Subcutaneous adipose tissue (tissue), 4 donors: ENCODE data around the gene SRSF5. TPM values are rescaled to one million over a fixed set of nuclear protein-coding genes. Genes with fewer than 3 reads are reported as not detected.

ENCODE experiments used
- total RNA-seq, 4 donors: library from RNA; depleted of rRNA; stranded (reverse); fragments of >200 nt; gene quantifications; one replicate each; pipeline ENCODE4 v1.1.0, GENCODE V29; 2016
- TF ChIP-seq, protein P1 (sequence below): fragments of 450-650 bp; IDR thresholded peaks from one replicate; pipeline ENCODE4 v1.5.1; 2016; ENCODE audit warnings: low read depth, mild to moderate bottlenecking, control low read depth, antibody characterized with exemption, moderate library complexity

The SRSF5 gene
- total RNA-seq, 4 donors from 2014 or later = 237 to 435 (median 371) TPM

GRCh38 chr14:69750495-69750894 lies 16.4 kb upstream of the SRSF5 start:
- TF ChIP-seq, protein P1, sequence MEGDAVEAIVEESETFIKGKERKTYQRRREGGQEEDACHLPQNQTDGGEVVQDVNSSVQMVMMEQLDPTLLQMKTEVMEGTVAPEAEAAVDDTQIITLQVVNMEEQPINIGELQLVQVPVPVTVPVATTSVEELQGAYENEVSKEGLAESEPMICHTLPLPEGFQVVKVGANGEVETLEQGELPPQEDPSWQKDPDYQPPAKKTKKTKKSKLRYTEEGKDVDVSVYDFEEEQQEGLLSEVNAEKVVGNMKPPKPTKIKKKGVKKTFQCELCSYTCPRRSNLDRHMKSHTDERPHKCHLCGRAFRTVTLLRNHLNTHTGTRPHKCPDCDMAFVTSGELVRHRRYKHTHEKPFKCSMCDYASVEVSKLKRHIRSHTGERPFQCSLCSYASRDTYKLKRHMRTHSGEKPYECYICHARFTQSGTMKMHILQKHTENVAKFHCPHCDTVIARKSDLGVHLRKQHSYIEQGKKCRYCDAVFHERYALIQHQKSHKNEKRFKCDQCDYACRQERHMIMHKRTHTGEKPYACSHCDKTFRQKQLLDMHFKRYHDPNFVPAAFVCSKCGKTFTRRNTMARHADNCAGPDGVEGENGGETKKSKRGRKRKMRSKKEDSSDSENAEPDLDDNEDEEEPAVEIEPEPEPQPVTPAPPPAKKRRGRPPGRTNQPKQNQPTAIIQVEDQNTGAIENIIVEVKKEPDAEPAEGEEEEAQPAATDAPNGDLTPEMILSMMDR = no peak

DNA sequence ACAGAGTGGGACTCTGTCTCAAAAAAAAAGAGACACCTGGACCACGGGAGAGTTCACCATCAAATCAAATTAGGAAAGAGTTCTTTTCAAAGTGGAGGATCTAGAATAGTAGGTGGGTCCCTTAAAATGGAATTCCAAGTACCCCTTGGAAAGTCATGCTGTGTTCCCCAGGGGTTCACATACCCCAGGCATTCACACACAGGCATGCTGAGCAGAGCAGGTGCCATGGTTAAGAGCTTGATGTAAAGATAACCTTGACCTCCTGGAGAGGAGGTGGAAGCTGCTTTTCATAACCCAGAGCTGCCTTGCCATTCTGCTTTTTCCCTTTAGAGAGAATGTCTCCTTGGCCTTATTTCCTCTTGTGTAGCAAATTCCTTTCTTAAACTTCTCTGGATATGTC lies 14.2 kb upstream of the SRSF5 start:
- TF ChIP-seq, protein P1 = no peak

DNA sequence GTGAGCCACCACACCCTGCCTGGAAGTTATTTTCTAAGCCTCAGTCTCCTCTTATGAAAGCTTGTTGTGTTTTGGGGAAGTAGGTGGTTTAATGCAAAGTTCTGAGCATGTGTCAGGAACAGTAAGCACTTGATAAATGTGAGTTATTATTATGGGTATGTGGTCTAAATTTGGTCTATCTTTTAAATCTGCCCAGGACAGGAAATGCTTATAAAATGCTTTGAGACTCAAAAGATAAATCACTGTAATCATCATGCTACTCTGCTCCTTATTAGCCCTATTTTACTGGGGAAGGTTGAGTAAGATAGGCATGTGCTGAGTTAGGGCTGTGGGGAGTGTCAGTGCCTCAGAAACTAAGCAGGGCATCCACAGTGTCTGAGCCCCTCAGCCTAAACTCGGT lies 13.1 kb upstream of the SRSF5 start:
- TF ChIP-seq, protein P1 = no peak

- TF ChIP-seq, protein P1 = no peak
Measured at GRCh38 chr14:69754487-69754886, 12.5 kb upstream of the SRSF5 start.

GRCh38 chr14:69755296-69755695 lies 11.6 kb upstream of the SRSF5 start:
- TF ChIP-seq, protein P1 = no peak

DNA sequence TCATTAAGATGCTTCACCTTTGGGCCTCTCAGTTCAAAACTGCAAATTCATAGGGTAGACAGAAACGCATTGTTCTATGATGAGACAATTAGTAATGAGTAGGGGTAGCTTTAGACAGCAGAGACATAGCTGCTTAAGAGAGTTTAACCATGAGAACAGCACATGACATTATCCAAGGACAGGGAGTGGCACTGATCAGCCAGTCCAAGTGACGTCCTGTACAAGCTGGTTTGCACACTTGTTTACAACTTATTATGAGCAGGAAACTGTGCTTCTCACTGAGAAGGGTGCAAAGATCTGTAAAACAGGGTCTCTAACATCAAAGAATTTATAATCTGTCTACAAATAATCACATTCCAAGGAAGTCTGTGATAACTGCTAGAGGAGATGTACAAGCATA lies 11.2 kb upstream of the SRSF5 start:
- TF ChIP-seq, protein P1 = no peak

- TF ChIP-seq, protein P1 = no peak
Measured at GRCh38 chr14:69756298-69756697, 10.6 kb upstream of the SRSF5 start.
